Measurements from ENCODE around the gene SYCE1L. TPM values are rescaled to one million over a fixed set of nuclear protein-coding genes. Genes with fewer than 3 reads are reported as not detected.

SYCE1L gene
- total RNA-seq, 1 donor from 2014 or later, result 2.0 TPM

- no peak for DNase-seq (ENCODE audit: low read depth in 2 of 2)
Measured at GRCh38 chr16:77250400-77250799, 51.2 kb downstream of the SYCE1L start.

Other genes starting within 250 kb of the SYCE1L start
- gene MON1B, start 8.2 kb upstream of the SYCE1L start, total RNA-seq, result 6.3 and 8.1 TPM in 2 replicates
- gene ADAMTS18, start 235.6 kb downstream of the SYCE1L start, total RNA-seq, result 11.5 and 13.9 TPM in 2 replicates